Coronary artery (tissue), 2 donors: ENCODE measurements around the gene EVI2A.

Source experiments
- DNase-seq: peaks from one replicate; pipeline ENCODE4 v3.0.0-alpha.2; 2017; ENCODE audit warnings: low spot score
- H3K27ac ChIP-seq, 2 donors: fragments of 200-600 bp; sonication (generic); one replicate each; pipeline ENCODE4 v1.5.1; 2016 to 2019
- H3K4me3 ChIP-seq: fragments of 200-600 bp; sonication (generic); 2 replicates; pipeline ENCODE4 v1.5.1; 2016; ENCODE audit warnings: mild to moderate bottlenecking, moderate library complexity
- CTCF ChIP-seq: fragments of 200-600 bp; sonication (generic); IDR thresholded peaks from one replicate; pipeline ENCODE4 v1.5.1; 2019; ENCODE audit warnings: antibody characterized with exemption

EVI2A gene

GRCh38 chr17:31321481-31321880, at the start of gene EVI2A:
Gene EVI2A (minus strand): TSS chr17:31321622. CDS start chr17:31319013, 2,609 bp downstream.
- Histone ChIP-seq H3K27ac (peak within 1 kb of the TSS in 1 of 2 donors; percentile 61), H3K4me3 (peak within 1 kb of the TSS; percentile 50)
- no peak for TF ChIP-seq CTCF
- no peak for DNase-seq

GRCh38 chr17:31369266-31369665, 47.8 kb upstream of the EVI2A start:
- Histone ChIP-seq H3K4me3 (no peak overlapping the region), H3K27ac (no peak overlapping the region)
- no peak for DNase-seq
- no peak for TF ChIP-seq CTCF

GRCh38 chr17:31366088-31366487, 44.7 kb upstream of the EVI2A start:
- Histone ChIP-seq H3K4me3 (no peak overlapping the region), H3K27ac (no peak overlapping the region)
- no peak for TF ChIP-seq CTCF
- no peak for DNase-seq

- no peak for TF ChIP-seq CTCF
- no peak for DNase-seq
Measured at GRCh38 chr17:31364012-31364411, 42.6 kb upstream of the EVI2A start.

GRCh38 chr17:31357839-31358394, 36.5 kb upstream of the EVI2A start:
- Histone ChIP-seq H3K27ac (no peak overlapping the region), H3K4me3 (no peak overlapping the region)
- TF ChIP-seq CTCF: no peak
- DNase-seq: no peak

More at GRCh38 chr17:31364012-31364411, 42.6 kb upstream of the EVI2A start:
- Histone ChIP-seq H3K4me3 (no peak overlapping the region), H3K27ac (no peak overlapping the region)

- no peak overlapping the region for H3K27ac ChIP-seq
- TF ChIP-seq CTCF: no peak
- DNase-seq: no peak
Measured at GRCh38 chr17:31357091-31357490, 35.7 kb upstream of the EVI2A start.

GRCh38 chr17:31355935-31356334, 34.5 kb upstream of the EVI2A start:
- TF ChIP-seq CTCF: no peak
- no peak overlapping the region for H3K27ac ChIP-seq
- no peak overlapping the region for H3K4me3 ChIP-seq
- no peak for DNase-seq

More at GRCh38 chr17:31357091-31357490, 35.7 kb upstream of the EVI2A start:
- no peak overlapping the region for H3K4me3 ChIP-seq
